NCI-H748 (cell line): ENCODE results near the gene IFNA10.
"Not testable (repeated sequence)": the region's sequence is repeated elsewhere in the genome, so short reads cannot be mapped to it uniquely, and the experiment has no call there.

Experiments
- DNase-seq: peaks from one replicate; lab custom pipeline; 2025; ENCODE audit not compliant: unreplicated experiment; lab: John Stamatoyannopoulos, UW

Gene IFNA10

GRCh38 chr9:21207043-21207442 is at the start of gene IFNA10:
Gene IFNA10, minus strand, starts transcription at chr9:21207143. Its CDS starts 46 bp downstream, at chr9:21207097.
- DNase-seq = not testable (repeated sequence)

- DNase-seq = no peak
These were observed 48.7 kb upstream of the IFNA10 start for GRCh38 chr9:21255538-21256212.

GRCh38 chr9:21252721-21253547 is 46.0 kb upstream of the IFNA10 start:
- peak; percentile 21 for DNase-seq

GRCh38 chr9:21251638-21252037 is 44.7 kb upstream of the IFNA10 start:
- no peak for DNase-seq

GRCh38 chr9:21251190-21251589 is 44.2 kb upstream of the IFNA10 start:
- no peak for DNase-seq

- no peak for DNase-seq
These were observed 37.9 kb upstream of the IFNA10 start for GRCh38 chr9:21244836-21245235.

- DNase-seq = no peak
These were observed 33.0 kb upstream of the IFNA10 start, which contains the start of gene IFNA14 for GRCh38 chr9:21239911-21240310. Gene IFNA14, minus strand, starts transcription at chr9:21240005. Its CDS starts 70 bp downstream, at chr9:21239935.

- not testable (repeated sequence) for DNase-seq
These were observed 29.4 kb upstream of the IFNA10 start for GRCh38 chr9:21236360-21236714.

- peak; percentile 40 for DNase-seq
These were observed 28.8 kb upstream of the IFNA10 start for GRCh38 chr9:21235468-21236359.

- DNase-seq = no peak
These were observed 27.3 kb upstream of the IFNA10 start for GRCh38 chr9:21234153-21234687.

- no peak for DNase-seq
These were observed 26.3 kb upstream of the IFNA10 start for GRCh38 chr9:21233258-21233657.

GRCh38 chr9:21228122-21228521 is 21.2 kb upstream of the IFNA10 start, which contains the start of gene IFNA17:
Gene IFNA17, minus strand, starts transcription at chr9:21228222. Its CDS starts 49 bp downstream, at chr9:21228173.
- no peak for DNase-seq

- not testable (repeated sequence) for DNase-seq
These were observed 10.3 kb upstream of the IFNA10 start, which contains the start of gene IFNA16 for GRCh38 chr9:21217211-21217610. Gene IFNA16, minus strand, starts transcription at chr9:21217311. Its CDS starts 6 bp downstream, at chr9:21217305.

GRCh38 chr9:21213411-21214326 is 6.7 kb upstream of the IFNA10 start:
- not testable (repeated sequence) for DNase-seq

GRCh38 chr9:21212160-21212559 is 5.2 kb upstream of the IFNA10 start:
- not testable (repeated sequence) for DNase-seq

- DNase-seq = not testable (repeated sequence)
These were observed 3.8 kb upstream of the IFNA10 start for GRCh38 chr9:21210782-21211181.

GRCh38 chr9:21210311-21210710 is 3.4 kb upstream of the IFNA10 start:
- no peak for DNase-seq

GRCh38 chr9:21205204-21205603 is 1.7 kb downstream of the IFNA10 start:
- no peak for DNase-seq

- not testable (repeated sequence) for DNase-seq
These were observed 4.8 kb downstream of the IFNA10 start, which contains the start of gene IFNA7 for GRCh38 chr9:21202105-21202504. Gene IFNA7, minus strand, starts transcription at chr9:21202205. Its CDS starts 40 bp downstream, at chr9:21202165.
